ENCODE measurements around the gene CLSTN1.

The CLSTN1 gene

DNA sequence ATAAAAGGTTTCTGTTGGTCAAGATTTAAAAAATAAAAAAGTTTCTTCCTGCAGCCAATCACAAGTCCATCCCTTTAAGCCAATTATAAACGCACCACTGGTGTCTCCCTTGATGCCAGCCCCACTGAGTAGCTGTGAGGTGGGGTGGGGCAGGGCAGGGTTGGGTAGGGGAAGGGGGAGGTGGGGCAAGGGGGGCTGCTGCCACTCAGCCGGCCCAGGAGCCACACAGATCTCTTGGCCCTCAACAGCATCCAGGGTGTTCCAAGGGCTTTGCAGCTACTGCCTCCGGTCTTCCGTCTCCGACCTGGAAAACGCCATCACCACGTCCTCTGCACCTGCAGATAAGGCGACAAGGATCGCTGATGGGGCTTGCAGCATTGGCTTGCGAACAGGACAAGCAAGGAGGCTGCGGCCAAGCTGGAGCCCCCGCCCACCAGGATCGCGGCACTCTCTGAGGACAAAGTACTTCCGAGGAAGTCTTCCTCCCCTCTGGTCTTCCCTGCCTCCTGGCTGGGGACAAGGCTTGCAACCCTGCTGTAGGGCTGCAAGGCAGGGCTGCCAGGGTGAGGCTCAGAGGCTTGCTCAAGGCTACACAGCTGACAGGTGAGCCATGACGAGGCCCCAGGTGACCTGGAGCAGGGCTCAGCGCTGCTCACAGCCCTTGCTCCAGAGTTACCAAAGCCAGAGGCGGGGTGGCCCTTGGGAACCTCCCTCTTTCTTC lies 26.8 kb upstream of the CLSTN1 start:
- no peak for DNase-seq

DNA sequence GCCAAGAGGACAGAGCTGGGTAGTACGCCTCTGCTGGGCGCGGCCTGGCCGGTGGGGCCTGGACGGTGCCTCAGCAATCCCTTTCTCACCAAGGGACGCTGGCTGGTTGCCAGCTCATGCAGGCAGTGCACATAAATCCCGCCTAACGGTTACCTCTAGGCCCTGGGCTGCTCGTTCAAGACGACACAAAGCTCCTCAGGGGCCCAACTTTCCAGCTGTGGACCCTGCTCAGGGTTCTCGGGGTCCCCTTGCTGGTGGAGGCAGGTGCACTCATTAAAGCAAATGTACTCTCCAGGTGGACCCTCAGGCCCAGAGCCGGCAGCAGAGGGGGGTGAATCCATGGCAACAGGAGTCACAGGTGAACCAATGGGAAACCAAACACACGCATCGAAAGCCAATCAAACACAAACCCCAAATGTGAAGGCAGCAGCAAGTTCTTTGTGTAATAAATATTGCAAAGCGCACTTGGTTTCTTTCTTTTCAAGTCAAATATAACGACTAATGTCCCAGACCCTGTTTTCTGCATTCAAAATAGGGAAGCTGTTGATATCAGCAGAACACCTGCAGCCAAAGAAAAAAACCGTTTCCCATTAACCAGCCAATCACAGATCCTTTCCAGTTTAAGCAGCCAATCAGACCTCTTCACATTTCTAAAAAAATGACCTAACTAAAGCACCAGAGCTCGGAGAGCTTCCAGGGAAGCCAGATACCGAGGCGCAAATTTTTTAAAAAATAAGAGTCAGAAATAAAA lies 26.1 kb upstream of the CLSTN1 start:
- no peak for DNase-seq

DNA sequence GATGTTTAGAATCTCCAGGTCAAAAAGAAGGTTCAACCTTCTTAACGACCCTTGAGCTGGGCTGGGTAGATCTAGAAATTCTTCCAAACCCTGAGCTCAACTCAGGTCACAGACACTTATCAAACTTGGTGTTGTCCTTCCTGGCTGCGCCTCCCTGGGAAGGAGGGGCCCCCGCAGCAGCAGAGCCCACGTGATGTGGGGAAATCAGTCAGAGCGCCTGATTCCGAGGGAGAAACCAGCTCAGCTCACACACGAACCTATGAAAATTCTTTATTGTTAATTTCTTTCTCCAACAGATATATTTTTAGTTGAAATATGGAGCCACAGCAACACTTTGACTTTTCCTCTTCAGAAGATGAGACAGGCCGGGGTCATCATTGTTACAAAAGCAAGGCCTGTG lies 24.3 kb upstream of the CLSTN1 start:
- DNase-seq, result no peak

DNA sequence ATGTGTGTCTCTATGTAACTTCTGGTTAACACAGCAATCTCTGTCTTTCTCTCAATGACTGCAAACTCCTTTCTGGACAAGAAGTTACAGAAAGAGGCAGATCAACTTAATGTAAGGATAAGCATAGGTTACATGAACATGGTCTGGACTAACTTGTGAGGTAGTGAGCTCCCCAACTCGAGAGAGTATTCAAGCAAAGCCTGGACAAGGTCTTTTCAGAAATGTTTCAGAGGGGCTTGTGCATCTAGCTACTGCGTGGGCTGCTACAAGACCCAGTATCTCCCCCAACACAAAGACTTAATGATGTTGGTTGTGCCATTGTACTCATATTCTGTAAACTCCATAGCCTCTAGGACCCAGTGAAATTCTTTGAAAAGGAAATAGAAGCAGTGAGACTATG lies 23.5 kb upstream of the CLSTN1 start:
- no peak for DNase-seq

DNA sequence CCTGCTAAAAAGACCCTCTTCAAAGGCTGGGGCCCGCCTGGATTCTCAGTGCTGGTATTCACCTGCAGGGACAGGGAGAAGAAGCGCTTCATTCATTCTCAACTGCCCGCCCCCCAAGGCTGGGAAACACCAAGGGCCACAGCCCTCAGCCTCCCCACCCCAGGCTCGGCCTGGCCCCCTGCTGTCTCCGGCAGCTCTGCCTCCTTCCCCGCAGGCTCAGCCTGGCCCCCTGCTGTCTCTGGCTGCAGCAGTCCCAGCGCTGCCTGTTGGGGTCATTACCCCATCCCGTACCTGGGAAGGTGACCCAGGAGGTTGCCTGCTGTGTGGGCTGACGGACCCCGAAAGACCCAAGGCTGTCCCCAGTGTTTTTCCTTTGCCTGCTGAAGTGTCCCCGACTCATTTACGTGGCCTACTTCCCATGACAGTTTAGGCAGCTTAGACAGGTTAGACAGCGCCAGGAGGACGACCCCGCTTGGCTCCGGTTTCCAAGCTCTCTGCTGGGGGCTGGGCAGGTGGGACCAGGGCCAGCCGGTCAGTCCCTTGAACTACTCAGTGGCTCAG lies 22.9 kb upstream of the CLSTN1 start:
- no peak for DNase-seq

DNA sequence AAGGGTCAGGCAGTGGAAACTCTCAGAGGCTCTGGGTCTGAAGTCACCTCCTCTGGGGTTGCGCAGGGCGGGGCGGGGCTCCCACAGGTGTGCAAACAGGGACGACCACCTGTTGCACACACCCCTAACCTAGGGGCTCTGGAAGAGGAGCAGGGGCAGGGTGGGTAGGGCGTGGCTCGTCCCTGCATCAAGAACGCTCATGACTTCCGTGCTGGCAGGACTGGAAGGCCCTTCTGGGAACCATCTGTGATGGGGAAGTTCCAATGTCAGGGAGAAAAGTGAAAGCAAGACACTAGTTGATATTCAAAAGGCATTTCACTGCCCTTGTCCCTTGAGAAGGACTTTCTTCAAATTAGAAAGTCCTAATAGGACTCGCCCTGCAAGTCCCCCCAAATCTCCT lies 22.1 kb upstream of the CLSTN1 start:
- DNase-seq, result no peak

DNA sequence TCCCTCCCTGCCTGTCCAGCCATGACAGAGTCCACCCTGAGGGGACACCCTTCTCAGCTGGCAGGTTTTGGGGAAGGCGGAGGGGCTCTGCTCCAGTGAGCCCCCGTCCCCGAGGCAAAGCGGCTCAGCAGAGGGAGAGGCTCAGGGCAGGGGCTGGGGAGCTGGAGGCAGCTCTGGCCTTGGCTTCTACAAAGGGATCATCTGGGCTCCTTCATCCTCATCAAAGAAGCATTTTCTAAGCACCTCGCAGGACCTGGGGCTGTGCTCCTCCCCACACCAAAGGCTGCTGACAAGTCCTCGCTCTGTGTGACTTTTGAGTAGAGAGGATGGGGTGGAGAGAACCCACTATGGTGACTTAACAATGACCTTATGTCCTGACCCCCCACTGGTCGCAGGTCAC lies 21.0 kb upstream of the CLSTN1 start:
- DNase-seq, result no peak

DNA sequence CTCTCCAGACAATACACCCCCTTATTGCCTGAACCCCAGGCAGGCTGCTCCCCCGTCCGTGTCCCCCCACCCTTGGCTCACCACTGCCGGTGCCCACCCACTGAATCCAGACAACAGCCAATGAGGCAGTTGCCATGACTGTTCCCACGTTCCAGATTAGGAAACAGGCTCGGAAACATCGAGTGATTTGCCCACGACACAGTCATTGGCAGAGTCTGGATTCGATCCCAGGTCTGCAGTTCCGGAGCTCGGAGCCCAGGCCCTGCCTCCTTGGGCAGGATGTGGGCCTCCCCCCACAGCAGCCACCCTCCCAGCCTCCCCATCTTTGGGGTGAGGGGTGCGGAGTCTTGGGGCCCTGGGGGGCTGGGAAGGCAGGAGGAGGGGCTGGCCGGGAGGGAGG lies 20.3 kb upstream of the CLSTN1 start:
- no peak for DNase-seq

DNA sequence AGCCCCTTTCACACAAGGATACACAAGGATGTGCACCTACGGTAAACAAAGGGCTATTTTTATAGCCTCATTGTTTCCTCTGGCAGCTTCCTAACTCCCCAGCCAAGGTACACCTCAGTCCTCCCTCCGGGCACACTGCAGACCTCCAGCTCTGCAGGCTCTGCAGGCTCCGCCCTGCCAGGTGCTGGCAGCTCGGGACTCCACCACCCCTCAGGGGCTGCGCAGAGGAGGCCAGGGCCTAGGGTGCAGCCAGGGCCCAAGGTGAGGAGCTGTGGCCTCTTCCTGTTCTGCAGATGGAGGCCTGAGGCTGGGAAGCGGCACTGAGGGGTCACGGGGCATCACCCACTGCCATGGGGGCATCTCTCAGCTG lies 19.8 kb upstream of the CLSTN1 start:
- DNase-seq, result no peak

DNA sequence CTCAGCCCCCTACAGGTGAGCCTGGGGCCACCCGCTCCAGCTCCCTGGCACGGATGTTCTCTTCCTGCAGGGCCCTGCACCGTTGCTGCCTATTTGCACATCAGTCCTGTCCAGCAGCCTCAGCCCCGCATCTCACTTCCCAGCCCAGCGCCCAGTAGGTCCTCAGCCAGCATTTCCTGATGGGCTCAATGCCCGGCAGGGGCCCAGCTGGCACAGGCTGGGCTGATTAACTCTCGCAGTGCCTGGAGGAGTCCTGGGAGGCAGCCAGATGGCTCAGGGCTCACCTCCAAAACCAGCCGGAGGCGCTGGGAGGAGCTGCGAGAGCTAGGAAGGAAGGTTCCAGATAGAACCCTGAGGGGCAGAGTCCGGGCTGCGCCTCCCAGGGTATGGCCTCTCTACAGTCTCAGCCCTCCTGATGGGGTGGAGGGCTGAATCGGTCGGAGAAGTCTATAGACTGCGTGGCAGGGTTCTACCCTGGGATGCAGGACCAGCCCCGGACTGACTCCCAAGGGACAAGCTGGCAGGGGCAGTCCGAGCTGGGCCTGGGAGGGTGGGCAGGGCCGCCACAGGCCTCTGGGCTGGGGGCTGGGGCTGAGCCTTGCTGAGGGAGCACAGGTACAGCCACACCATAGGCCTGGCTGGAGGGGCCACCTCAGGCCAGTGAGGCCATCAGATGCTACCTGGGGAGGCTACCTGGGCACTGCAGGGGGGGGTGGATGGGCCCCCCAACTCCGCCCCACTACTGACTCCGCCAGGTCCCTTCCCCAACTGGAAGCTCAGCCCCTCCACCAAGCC lies 19.2 kb upstream of the CLSTN1 start:
- DNase-seq, result no peak

DNA sequence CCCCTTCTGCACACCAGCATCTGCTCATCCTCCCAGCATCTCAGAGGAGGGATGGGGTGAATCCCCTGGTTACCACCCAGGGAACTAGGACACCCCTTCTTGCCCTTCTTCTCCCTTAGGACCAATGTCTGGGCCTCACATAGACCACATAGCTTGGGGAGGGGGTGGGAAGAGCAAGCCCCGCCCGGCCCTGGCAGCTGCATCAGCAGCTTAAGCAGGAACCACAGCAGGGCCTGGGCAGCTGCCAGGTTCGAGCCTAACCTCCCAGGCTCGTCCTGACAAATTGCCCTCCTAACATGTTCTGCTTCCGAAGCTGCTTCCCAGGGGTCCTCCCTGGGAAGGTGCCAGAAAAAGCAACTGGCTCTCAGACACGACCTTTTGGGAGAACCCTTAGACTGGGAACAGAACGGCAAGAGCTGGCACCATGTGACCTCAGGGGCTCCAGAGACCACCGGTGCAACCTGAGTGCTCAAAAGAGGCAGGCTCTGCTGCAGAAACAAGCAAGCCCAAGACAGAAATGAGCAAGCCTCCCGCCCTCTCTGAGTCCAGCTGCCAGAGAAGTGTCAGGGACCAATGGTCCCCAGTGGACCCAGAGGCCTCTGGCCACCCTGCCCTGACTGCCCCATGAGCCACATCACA lies 18.4 kb upstream of the CLSTN1 start:
- DNase-seq, result no peak

DNA sequence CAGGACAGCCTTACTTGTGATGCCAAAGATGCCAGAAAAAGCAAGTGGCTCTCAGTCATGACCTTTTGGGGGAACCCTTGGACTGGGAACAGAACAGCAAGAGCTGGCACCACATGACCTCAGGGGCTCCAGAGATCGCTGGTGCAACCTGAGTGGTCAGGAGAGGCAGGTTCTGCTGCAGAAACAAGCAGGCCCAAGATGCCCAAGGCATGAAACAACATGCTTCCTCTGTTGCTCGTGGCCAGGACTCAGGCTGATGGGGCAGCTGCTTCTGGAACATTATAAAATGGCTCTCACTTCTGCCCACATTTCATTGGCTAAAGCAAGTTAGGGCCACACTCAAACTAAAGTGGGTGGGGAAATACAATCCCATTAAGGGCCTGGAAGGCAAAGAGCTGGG lies 17.7 kb upstream of the CLSTN1 start:
- no peak for DNase-seq

DNA sequence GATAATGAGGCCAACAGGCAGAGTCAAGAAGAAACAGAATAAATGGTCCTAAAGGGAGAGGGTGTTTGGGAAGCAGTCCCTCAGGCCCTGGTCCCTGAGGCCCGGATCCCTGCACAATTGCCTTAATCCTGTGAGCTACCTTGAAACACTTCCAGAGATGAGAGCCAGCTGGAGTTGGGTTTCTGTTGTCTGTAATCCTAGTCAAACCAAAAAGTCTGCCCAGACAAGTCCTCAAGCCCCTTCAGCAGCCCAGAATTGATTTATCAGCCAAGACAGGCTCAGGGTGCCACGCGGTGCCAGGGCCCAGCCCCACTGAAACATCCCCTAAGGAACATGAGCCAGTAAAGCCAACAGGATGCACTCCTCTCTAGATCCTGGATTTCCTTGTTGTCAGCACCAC lies 16.4 kb upstream of the CLSTN1 start:
- DNase-seq, result no peak

DNA sequence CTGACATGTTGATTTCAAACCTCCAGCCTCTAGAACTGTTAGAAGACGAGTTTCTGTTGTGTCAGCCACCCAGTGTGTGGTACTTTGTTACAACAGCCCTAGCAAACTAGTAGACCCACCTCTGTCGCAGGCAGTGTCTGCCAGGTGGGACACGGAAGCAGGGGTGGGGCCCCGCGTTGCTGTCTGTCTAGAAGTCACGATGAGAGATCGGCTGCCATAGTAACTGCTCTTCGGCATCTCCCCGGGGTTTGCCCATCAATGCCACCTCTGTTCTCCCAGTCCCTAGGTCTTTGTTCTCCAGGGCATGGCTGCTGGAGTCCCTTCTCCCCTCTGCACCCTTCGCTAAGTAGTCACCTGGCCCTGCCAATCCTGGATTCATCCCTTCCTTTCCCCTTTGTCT lies 15.2 kb upstream of the CLSTN1 start:
- DNase-seq, result no peak

DNA sequence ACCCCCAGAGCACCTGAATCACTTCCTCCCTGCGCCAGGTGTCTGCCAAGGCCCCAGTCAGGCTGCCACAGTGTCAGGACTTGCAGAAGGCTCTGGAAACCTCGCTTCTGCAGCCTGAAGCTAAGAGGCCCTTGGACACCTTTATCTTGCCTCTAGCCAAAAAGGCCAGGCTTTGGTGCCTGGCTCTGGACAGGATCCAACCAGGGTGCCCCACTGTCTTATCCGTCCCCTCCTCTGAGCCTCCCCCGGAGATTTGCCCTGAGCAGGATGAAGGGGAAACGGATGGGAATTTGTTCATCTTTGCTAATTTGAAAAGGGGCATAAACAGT lies 12.8 kb upstream of the CLSTN1 start:
- DNase-seq, result no peak

DNA sequence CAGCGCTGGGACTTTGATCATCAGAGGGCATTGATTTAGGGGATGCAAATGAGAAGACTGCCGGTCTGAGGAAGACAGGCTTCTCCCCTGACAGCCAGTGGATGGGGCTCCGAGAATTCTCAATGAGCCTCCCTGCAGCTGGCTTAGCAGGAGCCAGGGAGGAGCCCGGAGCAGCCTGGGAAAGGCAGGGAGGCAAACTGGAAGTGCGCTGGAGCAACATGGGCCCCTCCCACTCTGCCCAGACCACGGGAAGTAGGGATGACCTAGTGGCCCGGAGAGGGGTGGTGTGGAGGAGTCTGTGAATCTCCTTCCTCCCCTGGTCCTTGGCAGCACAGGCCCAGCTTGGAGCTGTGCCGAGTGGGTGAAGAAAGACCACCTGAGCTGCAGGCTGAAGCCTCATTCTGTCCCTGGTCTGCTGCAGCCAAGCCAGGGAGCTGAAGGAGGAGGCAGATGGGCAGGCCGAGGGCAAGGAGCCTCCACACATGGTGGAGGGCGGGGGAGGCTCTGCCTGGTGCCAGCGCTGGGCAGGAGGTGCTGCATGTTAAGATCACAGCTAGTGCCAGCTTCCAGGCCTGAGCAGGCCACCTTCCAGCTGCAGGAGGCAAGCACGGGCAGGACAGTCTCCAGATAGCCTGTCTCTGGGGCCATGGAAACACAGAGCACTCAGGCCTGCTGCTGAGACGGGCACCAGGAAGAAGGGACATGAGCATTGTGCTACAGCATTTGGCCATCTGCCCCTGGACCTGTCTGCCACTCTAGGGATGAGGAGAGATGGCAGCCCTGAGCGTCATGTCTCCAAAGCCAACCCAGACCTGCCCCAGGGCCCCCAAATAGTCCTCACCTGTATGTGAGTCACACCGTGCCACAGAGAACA lies 12.2 kb upstream of the CLSTN1 start:
- no peak for DNase-seq

DNA sequence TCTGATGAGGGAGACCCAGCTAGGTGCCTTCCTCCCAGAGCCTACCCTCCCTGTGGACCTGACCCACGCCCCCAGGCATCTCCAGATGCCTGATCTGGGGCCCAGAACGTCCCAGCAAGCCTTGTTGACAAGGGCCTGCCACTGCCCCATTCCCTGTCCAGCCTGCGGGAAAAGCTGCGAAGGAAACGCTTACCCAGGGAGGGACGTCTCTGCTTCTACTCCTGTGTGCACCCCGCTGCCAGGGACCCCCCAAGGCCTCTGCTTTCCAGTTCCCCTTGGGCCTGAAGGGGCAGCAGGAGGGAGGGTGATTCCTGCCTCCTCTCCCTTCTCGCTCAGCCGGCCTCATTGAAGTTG lies 11.6 kb upstream of the CLSTN1 start:
- no peak for DNase-seq

DNA sequence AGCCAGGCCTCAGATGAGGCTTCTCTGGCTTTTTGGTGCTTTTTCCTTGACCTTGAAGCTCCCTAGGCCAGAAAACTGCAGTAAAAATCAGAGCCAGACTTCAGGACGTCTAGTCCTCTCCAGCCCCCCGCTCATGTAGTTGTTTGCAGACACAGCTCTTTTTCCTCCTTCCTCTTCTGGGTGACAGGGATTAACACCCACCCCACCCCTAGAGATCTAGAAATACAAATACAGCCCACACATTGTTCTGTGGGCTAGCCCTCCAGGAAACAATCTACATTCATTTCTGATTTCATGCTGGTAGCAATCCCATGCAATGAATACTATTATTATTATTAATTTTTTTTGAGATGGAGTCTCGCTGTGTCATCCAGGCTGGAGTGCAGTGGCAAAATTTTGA lies 9.9 kb upstream of the CLSTN1 start:
- DNase-seq, result no peak

DNA sequence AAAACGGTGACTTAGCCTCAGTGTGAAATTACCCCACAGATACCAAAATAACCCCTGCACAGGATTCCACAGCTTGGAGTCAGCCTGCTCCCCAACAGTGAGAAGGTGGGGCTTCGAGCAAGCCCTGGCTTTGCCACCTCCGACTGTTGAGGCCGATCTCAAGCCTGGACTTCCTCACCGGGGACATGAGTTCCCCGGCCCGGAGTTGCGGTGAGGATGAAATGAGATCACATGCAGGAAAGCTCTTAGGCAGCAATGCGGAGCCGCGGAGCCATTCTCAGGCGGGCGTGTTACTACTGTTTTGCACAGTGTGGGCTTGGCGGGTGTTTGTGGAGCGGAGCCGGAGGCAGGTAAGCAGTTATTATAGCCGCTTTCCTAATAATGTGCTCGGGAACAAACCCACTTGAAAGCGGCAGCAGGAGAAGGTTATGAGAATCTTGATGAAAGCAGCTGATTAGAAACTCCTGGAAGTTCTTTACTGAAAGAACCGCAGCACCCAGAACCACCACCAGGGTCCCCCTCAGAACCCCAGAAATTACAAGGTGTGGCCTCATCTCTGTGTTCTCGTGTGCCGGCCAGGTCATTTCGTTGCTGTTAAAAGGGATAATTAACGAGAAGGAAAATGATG lies 3.9 kb upstream of the CLSTN1 start:
- peak; percentile 40 to 52 for DNase-seq

DNA sequence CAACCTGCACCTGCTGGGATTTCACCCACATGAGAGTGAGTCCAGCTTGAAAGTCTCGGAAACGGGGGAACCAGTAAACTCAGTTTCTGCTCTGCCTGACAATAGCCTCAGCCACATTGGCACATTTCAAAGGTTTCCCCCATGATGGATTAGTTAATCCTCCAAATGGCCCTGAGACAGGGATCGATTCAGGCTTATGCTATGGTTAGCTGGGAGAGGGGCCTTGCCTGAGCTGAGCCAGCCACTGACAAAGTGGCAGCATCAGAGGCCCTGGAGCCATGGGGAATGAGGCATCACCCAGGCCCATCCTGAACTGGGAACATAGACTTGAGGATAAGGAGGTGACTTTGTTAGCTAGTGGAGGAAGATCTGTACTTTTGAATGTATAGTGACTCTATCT lies 2.9 kb upstream of the CLSTN1 start:
- no peak for DNase-seq

DNA sequence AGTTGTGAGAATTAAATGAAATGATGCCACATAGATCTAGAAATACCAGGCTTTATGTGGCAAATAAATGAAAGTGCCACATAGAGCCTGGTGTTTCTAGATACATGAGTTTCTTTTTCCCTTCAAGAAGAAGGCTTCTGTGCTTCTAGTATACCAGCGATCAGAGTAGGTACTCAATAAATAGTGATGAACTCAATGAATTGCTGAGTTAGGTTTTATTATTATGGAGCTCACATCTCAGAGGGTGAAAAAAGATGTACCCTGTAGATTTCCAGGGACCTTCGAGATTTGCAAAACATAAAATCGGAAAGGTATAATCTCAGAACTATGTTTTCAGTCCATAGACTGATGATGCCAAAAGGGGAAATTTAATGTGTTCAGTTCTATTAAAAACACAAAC lies 2.3 kb upstream of the CLSTN1 start:
- DNase-seq, result no peak

All from Kasumi-1 (cell line).